GM12874 (cell line): Measurements from ENCODE around the gene KRTAP10-5.

Experiments
- CTCF ChIP-seq: IDR thresholded peaks from 2 replicates; pipeline ENCODE4 v1.5.1; 2011; ENCODE audit warnings: low read depth, mild to moderate bottlenecking, control low read depth, low read length, moderate library complexity; ENCODE audit not compliant: insufficient read depth

The KRTAP10-5 gene

GRCh38 chr21:44533121-44533890 is 47.1 kb downstream of the KRTAP10-5 start:
- TF ChIP-seq CTCF = no peak

GRCh38 chr21:44532712-44533111 is 47.7 kb downstream of the KRTAP10-5 start:
- TF ChIP-seq CTCF = no peak

GRCh38 chr21:44531606-44532564 is 48.5 kb downstream of the KRTAP10-5 start:
- TF ChIP-seq CTCF = no peak

GRCh38 chr21:44530903-44531605 is 49.4 kb downstream of the KRTAP10-5 start:
- TF ChIP-seq CTCF = no peak

GRCh38 chr21:44530221-44530902 is 50.0 kb downstream of the KRTAP10-5 start:
- no peak for TF ChIP-seq CTCF

GRCh38 chr21:44529503-44530125 is 50.8 kb downstream of the KRTAP10-5 start:
- TF ChIP-seq CTCF = no peak
